Right lung (tissue), 10 donors: Measurements from ENCODE around the gene ATP6V1G3. TPM values are rescaled to one million over a fixed set of nuclear protein-coding genes. Genes with fewer than 3 reads are reported as not detected.
"Not testable (repeated sequence)": the region's sequence is repeated elsewhere in the genome, so short reads cannot be mapped to it uniquely, and the experiment has no call there.

Experiments used
- DNase-seq, 2 donors: peaks; one replicate each; pipeline ENCODE4 v3.0.0-alpha.2; 2013
- long read RNA-seq, 8 donors: transcript quantifications; one replicate each; lab custom pipeline, GENCODE V29; 2026
- polyA plus RNA-seq, 5 donors: library from polyadenylated mRNA; unstranded; fragments of 120-200 nt; gene quantifications; one replicate each; pipeline versions ENCODE4 v1.2.1 to v1.2.3, GENCODE V29; 2013; ENCODE audit warnings: inconsistent platforms in 1 of 5, low replicate concordance in 1 of 5; ENCODE audit not compliant: insufficient read length in 5 of 5, insufficient read depth in 1 of 5

The ATP6V1G3 gene
- not detected for polyA plus RNA-seq
- long read RNA-seq, donor 1, result 0 reads
- long read RNA-seq, donor 2, result 0 reads
- long read RNA-seq, donor 3, result 0 reads
- long read RNA-seq, donor 4, result 0 reads
- long read RNA-seq, donor 5, result 0 reads
- long read RNA-seq, donor 6, result 0 reads
- long read RNA-seq, donor 7, result 0 reads
- long read RNA-seq, donor 8, result 0 reads

DNA sequence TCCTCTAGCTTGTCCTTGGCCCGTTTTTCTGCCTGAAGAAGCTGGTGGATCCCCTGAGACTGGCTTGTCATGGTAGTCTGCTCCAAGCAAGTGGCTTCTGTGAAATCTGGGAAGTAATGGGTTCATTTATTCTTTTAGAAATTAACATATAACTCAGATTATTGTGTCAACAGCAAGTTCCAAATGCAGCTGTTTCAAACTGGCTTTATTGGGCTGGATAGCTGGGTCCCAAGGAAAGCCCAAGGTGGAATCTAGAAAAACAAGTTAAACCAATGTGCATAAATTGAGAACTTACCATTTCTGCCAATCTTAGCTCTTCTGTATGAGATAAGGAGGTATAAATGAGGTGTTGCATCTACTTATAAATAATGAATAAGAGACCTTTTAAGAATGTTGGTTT lies at the start of gene ATP6V1G3:
TSS of gene ATP6V1G3 (minus strand) at position 101 of the 400 bp plus-strand sequence. CDS start at position 71, 30 bp downstream.
- DNase-seq, result no peak

GRCh38 chr1:198588845-198589244 lies 48.4 kb upstream of the ATP6V1G3 start:
- DNase-seq, result no peak

- DNase-seq, result no peak
Measured at GRCh38 chr1:198584163-198584562, 43.7 kb upstream of the ATP6V1G3 start.

DNA sequence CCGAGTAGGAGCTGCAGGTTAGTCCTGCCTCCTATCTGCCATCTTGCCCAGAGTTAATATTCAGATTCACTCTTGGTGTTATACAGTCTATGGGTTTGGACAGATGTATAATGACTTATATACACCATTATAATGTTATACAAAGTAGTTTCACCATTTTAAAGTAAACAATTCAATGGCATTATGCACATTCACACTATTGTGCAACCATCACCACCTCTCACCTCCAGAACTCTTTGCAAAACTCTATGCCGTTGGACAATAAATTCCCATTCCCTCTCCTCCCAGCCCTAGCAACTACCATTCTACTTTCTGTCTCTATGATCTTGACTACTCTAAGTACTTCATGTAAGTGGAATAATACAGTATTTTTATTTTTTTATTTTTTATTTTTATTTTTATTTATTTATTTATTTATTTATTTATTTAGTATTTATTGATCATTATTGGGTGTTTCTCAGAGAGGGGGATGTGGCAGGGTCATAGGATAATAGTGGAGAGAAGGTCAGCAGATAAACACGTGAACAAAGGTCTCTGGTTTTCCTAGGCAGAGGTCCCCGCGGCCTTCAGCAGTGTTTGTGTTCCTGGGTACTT lies 42.8 kb upstream of the ATP6V1G3 start:
- DNase-seq, result not testable (repeated sequence)

- DNase-seq, result no peak
Measured at GRCh38 chr1:198577444-198577843, 37.0 kb upstream of the ATP6V1G3 start.

GRCh38 chr1:198575798-198576641 lies 35.5 kb upstream of the ATP6V1G3 start:
- DNase-seq, result no peak

- no peak for DNase-seq
Measured at GRCh38 chr1:198575292-198575691, 34.8 kb upstream of the ATP6V1G3 start.

DNA sequence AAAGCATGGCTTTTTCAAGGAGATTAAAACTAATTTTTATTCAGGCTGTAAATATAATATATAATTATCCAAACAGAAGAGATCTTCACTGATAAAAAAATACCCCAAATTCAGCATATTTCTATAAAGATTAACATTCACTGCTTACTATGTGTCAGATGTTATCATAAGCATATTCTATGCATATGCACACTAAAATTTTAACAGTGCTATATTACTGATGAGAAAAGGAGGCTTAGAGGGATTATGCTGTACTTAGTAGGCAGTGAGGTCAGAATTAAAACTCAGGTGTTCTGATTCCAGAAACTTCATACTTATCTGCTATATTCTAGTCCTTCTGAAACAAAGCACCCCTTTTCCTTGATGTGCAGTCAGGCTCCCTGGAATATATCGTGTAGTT lies 33.8 kb upstream of the ATP6V1G3 start:
- DNase-seq, result no peak

DNA sequence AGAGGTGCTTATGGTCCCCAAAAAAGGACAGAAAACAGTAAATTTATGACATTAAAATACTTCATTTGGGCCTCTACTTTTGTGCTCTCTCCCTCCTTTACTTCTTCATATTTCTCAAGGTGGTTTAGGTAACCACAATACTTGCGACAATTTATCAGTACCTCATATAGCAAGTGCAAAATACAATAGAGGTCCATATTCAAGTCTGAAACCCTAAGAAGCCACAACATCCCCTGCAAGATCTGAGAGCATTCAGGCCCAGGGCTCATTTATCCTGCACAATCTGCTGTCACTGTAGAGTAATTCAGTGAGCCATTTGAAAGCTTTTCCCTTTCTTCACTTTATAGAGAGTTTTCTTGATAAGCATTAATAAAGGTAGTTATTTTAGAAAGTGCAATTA lies 24.2 kb upstream of the ATP6V1G3 start:
- DNase-seq, result no peak

DNA sequence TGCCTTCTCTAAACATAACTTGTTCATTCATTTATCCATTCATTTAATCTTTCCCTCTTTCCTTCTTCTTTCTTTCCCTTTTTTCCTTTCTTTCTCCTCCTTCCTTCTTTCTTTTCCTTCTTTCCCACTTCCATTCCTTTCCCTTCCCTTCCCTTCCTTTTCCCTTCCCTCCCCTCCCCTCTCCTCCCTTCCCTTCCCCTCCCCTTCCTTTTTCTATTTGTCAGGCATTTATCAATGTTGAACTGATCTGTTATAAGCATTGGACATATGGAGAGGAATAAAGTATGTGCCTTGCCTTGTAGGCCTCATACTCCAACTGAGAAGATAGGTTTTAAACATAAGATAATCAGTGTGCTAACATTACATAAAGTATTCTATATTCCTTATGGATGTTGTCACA lies 23.7 kb upstream of the ATP6V1G3 start:
- DNase-seq, result no peak

- no peak for DNase-seq
Measured at GRCh38 chr1:198563583-198563982, 23.1 kb upstream of the ATP6V1G3 start.

GRCh38 chr1:198560161-198560560 lies 19.7 kb upstream of the ATP6V1G3 start:
- no peak for DNase-seq

DNA sequence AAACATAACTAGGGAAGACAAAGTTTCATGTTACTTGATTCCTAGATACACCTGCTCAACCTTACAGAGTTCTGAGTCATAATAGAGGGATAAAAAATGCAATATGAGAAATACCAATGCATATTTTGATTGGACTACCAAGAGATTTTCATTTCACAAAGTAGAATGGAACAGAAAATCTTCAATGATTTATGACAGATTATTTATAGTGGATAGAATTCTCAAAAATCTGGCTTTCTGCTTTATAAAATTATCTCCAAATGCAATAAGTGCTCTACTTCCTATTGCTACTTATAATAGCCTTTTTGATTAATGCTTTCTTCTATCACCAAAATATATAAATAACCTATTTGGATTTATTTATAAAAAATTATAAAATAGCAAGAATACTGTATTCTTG lies 18.9 kb upstream of the ATP6V1G3 start:
- no peak for DNase-seq

DNA sequence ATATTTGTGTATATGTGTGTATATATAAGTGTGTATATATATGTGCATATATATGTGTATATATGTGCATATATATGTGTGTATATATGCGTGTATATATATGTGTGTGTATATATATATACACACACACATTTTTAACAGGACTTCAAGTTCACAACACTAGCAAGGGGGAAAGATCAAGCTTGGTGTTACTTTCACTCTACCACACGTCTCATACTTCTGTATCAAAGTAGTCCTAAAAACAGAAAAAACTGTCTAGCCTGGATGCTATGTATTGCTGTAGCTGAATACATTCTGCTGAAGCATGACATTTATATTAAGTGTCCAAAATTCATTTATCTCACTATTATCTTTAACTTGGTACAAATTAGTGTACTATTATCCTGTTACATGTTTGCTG lies 17.9 kb upstream of the ATP6V1G3 start:
- DNase-seq, result no peak

DNA sequence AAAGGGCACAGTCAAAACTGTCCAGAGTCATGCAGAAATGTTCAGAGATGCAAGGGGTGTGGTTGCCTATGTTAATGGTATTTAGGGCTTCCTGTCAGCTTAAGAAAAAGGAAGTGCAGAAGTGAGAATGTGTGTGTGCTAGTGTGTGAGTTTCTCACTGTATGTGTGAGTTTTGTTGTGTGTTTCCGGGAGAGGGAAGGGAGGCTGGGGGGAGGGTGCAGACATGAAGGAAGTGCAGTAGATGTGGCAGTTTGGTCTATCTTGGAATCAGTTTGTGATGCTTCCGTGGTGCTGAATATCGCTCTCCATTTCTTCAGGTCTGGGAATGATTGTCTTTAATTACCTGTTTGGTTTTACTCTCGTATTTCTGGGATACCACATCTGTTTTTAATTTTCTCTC lies 16.5 kb upstream of the ATP6V1G3 start:
- DNase-seq, result no peak

DNA sequence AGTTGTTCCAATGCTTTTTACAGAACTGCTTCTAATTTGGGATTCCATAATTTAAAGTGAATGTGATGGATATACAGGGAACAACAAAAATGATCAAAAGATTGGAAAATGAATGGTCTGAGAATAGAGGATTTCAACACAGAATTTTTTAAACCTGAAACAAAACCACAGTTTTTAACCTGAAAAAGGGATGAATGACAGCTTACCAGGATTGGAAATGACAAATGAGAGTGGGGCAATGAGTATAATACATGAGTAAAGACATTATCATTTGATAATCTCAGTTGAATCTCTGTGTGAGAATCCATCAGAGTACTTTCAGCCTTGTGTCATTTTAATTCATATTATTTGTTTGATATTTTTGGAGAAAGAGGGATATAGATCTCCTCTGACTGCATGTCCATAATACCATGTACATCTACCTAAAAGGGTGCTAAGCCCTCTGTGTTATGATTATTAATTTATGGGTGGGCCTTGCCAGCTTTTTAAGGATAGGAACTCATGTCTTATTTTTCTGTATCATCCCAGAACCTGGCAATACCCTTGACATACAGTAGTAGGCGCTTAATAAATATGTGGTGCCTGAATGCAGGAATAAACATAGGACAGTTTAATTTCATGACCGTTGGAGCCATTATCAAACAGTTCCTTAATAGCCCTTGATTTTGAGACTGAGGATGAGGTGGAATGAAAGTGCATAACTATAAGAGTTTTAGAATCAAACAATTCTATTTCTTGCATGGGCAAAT lies 12.4 kb upstream of the ATP6V1G3 start:
- DNase-seq, result no peak

DNA sequence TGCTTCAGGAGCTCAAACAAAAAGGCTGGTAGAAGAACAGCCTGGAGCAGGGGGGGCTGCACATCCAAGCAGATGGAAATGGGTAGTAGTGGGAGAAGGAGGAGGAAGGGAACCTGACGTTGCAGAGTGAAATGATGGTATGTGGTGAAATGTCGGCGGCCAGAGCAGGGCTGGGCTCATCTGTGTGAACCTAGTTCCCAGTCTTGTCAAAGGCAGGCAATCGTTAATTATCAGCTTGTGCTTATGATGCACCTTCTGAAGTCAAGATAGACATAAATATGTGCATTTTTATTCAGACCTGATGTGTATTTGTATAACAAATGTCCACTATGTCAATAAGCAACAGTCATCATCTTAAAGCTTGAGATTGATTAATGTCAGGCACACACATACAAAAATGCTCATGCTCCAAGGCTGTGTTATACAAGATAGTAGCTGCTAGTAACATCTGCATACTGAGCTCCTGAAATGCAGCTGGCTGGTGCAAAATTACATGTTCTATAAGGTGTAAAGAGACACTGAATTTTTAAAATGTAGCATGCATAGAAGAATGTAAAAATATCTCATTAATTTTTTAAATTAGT lies 10.6 kb upstream of the ATP6V1G3 start:
- no peak for DNase-seq

DNA sequence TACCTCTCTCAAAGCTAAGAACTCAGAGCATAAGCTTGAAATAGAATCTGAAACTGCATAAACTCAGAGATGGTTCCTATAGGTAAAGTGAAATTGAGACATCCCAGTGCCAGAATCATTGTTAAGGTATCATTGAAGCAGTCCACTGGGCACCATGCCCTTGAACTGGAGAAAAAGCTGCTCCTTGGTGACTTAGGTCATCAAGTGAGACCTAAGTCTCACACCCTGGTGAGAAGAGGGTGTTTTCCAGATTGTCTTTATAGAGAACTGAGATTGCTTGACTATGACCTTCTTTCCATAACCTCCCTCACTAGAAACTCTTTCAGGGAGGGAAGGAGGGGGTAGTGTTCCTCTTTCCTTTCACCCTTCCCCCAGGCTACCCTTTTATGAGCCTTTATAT lies 9.4 kb upstream of the ATP6V1G3 start:
- no peak for DNase-seq

GRCh38 chr1:198548890-198549289 lies 8.4 kb upstream of the ATP6V1G3 start:
- DNase-seq, result no peak

GRCh38 chr1:198545156-198545555 lies 4.7 kb upstream of the ATP6V1G3 start:
- DNase-seq, result no peak

DNA sequence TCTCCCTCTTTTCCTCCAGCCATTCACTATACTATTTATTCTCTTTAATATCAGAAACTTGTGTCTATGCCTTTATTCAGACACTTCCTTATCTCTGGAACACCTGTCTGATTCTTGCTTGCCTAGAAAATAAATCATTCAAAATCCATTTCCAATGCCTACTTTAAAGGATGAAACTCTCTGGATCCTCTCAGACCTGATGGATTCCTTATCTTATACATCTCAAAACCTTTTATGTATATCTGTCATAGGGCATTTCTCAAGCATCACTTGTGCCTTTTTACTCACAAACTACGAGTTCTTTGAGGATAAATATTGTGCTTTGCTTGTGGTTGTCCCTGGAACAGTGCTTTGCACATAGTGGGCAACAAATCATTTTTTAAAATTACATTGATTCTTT lies 3.8 kb upstream of the ATP6V1G3 start:
- no peak for DNase-seq
